A549 treated with DMSO at 1 μM for 4 hours (cell line): ENCODE results near the gene RBKS. TPM values are rescaled to one million over a fixed set of nuclear protein-coding genes. Genes with fewer than 3 reads are reported as not detected.

ENCODE experiments used
- total RNA-seq: library from RNA; stranded (reverse); fragments of 200-300 nt; extraction: Qiagen RNA extraction; gene quantifications from 5 replicates; pipeline ENCODE4 v1.2.3, GENCODE V29; 2022; ENCODE audit warnings: low read depth

RBKS gene
- 6.5 to 8.8 TPM (median 7.3 TPM) in 5 replicates for total RNA-seq

GRCh38 chr2:27890146-27890923 is at the start of gene RBKS, which contains the start of gene BABAM2:
RBKS (minus strand) TSS chr2:27890387; CDS start chr2:27890345, 42 bp downstream.
BABAM2 (plus strand) TSS chr2:27890729; CDS start chr2:27894557, 3,828 bp downstream.

GRCh38 chr2:27771548-27772335 is 118.4 kb downstream of the RBKS start, which contains the start of gene MRPL33:
MRPL33 (plus strand) TSS chr2:27771719; CDS start chr2:27771778, 59 bp downstream.

Other genes with a start within 250 kb of the RBKS start
- 27.0 to 35.1 TPM (median 34.5 TPM) in 5 replicates for gene SUPT7L, start 226.8 kb downstream of the RBKS start, total RNA-seq
- 30.4 to 36.0 TPM (median 32.3 TPM) in 5 replicates for gene SLC4A1AP, start 226.5 kb downstream of the RBKS start, total RNA-seq
- 286 to 459 TPM (median 317 TPM) in 5 replicates for gene MRPL33, start 118.7 kb downstream of the RBKS start, total RNA-seq
- gene BABAM2, start 342 bp upstream of the RBKS start, total RNA-seq: 45.6 to 50.0 TPM (median 47.3 TPM) in 5 replicates